ENCODE data around the gene CAPN13.

DNA sequence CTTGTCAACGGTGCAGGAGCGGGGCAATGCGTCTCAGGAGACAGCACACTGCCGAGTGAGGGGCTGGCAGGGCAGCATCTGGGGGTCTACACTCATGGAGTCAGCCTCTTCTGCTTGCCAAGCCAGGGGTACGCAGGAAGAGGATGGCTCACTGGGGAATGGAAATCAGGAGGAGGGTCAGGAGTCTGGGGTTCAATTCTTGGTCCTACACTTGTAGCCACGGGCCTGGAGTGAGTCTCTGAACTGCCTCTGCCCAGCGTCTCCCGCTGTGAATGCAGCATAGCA, 70.0 kb downstream of the CAPN13 start:
- TF ChIP-seq POLR2AphosphoS5 (IDR thresholded peaks at IDR 0.05; ENCODE audit: low read depth, low read length), result no peak
- no peak for TF ChIP-seq POLR2A (IDR thresholded peaks at IDR 0.05; ENCODE audit: low read depth, low read length)
- TF ChIP-seq TAF1 (IDR thresholded peaks at IDR 0.05; ENCODE audit: borderline replicate concordance, low read depth, low read length), result no peak
